Activated naive CD8-positive, alpha-beta T cell treated with anti-CD3 and anti-CD28 coated beads, Interleukin-2, amount 50 U/mL, for 16 hours (primary cell): ENCODE data around the gene ZNF764.
"Not testable (repeated sequence)": the region's sequence is repeated elsewhere in the genome, so short reads cannot be mapped to it uniquely, and the experiment has no call there.

Source experiments
- DNase-seq: peaks from one replicate; pipeline ENCODE4 v3.0.0-alpha.2; 2020; ENCODE audit warnings: low read depth, low spot score

ZNF764 gene

DNA sequence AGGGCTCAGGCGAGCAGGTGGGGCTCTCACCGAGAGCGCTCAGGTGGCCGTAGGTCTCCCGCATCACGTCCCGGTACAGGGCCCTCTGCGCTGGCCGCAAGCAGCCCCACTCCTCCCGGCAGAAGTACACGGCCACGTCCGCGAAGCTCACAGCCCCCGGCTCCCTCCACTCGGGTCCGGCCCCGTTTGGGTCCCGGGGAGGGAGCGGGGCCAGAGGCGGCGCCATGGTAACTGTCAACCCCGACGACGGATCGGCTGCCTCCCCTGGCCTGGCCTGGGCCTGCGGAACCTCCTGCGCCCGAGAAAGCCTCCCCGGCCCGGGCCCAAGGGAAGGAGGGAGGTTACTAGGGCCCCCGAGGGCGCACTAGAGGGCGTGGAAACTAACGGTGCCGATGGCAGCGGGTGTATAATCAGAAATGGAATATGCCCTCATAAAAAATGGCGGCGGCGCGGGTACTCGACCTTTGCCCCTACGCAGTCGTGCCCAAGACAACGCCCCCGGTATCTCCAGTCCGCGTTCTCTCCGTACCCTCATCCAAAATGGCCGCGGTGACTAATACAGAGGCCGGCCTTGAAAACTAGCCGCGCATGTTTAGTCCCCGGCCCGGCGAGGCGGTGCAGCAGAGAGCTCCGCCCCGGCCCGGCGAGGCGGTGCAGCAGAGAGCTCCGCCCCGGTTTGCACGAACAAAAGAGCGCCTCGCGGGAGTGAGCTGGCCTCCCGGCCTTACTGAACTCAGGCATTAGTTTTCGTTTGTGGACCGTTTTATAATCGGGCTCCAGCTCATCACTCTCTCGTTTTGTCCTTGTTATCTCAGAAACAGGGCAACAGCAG is at the start of gene ZNF764:
Gene ZNF764 (minus strand): TSS at position 418 of the 832 bp plus-strand sequence. CDS start 192 bp downstream, at position 226.
- DNase-seq: peak; percentile 93

DNA sequence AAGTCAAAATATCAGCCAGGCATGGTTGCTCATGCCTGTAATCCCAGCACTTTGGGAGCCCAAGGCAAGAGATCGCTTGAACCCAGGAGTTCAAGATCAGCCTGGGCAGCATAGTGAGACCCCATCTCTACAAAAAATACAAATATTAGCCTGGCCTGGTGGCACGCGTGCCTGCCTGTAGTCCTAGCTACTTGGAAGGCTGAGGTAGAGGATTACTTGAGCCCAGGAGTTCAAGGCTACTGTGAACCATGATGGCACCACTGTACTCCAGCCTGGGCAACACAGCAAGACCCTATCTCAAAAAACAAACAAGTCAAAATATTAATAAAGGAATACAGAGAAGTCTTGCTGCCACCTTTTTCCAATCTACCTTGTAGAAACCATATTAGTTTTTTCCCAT is 47.8 kb upstream of the ZNF764 start:
- DNase-seq: no peak

DNA sequence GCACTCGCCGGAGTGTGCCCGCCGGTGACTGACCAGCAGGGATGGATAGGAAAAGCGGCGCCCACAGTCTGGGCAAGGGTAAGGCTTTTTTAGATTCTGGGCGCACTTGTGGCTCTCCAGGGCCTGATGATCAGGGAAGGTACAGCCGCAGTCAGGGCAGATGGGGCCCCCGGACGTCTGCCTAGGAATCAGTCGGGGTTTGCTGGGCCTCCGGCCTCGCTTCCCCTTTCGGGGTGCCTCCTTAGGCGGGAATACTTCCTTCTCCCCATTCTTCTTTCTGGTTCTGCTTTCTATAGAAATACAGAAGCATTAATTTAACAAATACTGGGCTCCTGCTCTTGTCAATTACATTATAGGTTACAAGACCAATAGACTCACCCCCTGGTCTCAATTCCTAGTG is 47.0 kb upstream of the ZNF764 start:
- no peak for DNase-seq

DNA sequence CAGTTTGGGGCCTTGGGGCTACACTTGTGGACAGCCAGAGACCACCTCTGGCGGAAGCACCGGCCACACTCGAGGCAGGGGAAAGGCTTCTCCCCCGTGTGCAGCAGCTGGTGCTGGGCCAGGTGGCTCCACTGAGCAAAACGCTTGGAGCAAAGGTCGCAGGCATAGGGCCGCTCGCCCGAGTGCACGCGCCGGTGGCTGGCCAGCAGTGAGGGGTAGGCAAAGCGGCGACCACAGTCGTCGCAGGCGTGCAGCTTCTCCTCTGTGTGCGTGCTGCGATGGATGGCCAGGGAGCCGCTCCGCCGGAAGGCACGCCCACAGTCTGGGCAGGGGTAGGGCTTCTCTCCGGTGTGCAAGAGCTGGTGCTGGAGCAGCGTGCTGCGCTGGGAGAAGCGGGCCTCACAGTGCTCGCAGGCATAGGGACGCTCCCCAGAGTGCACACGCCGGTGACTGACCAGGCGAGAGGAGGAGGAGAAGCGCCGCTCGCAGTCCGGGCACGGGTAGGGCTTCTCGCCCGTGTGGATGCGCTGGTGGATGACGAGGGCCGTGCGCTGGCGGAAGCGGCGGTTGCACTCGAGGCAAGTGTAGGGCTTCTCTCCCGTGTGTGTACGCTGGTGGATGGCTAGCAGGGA is 46.3 kb upstream of the ZNF764 start:
- DNase-seq: no peak

DNA sequence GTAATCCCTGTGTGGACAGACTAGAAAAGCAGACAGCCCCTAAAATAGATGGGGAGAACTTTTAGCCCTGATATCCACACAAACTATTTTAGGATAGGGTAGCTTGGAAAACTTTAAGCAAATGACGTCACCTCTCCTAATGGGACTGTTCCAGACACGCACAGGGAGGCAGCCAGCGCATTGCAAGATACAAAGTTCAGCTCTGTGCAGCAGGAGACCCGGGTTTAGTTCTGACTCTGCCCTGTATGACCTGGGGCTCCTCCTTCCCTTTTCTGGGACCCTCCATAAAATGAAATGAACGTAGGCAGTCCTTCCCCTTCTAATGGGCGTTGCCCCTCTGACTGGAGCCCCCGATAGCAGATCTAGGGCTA is 45.8 kb upstream of the ZNF764 start:
- no peak for DNase-seq

DNA sequence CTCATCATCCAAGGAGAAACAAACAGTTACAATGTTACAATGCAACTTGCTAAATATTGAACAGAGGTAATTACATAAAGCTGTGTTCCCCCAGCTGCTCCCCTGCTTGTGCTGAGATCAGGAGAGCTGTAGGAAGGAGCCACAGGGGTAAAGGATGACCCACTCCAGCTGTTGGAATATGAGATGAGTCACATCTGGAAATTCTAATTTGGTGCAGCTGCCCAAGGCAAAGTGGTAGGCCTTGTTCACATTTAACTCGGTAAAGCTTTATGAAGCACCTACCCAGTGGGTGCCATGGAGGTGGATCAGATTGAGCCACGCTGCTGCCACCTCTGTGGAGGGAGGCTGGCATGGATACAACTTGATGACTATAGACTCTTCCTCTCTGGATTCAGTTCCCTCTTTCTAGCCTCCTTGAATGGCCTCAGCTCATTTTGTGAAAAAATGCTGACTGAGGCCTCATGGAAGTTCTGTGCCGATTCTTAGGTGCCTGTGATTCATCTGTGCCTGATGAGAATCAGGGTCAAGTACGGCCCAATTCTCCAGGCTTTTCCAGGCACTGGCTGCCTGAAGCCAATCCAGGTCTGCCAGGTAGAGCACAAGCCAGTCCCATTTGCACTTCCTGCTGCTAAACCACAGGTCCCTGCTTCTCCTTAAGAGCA is 44.6 kb upstream of the ZNF764 start:
- DNase-seq: no peak

DNA sequence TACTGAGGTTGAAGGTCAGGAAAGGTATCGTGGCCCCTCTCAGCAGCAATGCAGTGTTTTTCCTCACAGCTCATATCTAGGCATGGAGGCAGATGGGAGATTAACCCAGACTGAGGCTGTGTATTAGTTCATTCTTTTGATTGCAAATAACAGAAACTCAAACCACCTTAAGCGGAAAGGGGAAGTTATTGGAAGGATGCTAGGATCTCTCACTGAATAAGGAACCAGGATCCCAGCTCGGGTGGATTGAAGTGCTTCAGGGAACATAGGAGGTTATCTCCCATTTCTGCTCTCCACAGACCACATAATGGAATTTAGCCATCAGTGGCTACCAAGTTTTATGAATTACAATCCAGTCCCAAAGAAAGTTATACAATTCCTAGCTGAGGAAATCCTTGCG is 43.8 kb upstream of the ZNF764 start:
- DNase-seq: no peak

DNA sequence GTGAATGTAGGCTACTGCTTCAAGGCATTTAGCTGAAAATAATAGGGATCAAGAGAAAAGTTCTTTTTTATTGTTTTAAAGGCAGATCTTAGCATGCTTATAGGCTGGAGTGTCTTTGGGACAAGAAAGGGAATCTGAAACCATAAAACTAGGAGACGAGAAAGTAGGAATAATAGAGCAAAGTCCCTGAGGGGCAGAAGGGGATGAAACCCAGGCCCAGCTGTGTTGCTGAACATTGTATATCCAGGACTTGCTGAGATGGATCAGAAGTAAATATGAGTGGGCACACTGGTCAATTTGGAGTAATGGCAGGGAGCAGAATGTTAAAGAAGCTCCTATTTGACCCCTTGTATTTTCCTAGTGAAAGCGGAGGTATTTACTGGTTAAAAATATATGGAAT is 42.8 kb upstream of the ZNF764 start:
- DNase-seq: no peak

DNA sequence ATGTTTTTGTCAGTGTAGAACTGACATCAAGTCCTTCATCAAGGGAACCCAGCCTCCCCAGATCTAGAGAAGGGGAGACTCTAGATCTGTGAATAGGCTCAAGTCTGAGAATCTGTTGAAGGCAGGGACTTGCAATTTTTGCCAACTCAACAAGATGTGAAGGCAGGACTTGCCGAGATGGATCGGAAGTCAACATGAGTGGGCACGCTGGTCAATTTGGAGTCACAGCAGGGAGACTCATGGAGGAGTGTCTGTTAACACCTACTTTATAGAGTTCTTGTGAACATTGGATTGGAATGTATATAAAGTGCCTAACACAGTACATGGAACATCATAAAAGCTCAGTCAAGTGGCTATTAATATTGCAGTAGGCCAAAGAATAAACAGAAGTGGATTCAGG is 42.0 kb upstream of the ZNF764 start:
- DNase-seq: no peak

DNA sequence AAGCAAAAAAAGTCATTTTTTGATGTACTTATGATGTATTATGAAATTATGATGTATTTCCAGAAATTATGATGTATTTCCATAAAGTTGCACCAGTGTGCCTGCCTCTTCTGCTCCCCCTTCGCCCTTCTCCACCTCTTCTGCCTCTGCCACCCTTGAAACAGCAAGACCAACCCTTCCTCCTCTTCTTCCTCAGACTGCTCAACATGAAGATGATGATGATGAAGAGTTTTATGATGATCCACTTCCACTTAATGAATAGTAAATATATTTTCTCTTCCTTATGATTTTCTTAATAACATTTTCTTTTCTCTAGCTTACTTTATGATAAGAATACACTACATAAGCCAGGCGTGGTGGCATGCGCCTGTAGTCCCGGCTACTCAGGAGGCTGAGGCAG is 34.7 kb upstream of the ZNF764 start:
- no peak for DNase-seq

DNA sequence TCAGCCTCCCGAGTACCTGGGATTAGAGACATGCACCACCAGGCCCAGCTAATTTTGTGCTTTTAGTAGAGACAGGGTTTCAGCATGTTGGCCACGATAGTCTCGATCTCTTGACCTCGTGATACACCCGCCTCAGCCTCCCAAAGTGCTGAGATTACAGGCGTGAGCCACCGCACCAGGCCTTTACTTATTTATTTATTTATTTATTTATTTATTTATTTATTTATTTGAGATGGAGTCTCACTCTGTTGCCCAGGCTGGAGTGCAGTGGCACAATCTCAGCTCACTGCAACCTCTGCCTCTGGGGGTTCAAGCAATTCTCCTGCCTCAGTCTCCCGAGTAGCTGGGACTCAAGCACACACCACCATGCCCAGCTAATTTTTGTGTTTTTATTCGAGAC is 32.7 kb upstream of the ZNF764 start:
- not testable (repeated sequence) for DNase-seq

DNA sequence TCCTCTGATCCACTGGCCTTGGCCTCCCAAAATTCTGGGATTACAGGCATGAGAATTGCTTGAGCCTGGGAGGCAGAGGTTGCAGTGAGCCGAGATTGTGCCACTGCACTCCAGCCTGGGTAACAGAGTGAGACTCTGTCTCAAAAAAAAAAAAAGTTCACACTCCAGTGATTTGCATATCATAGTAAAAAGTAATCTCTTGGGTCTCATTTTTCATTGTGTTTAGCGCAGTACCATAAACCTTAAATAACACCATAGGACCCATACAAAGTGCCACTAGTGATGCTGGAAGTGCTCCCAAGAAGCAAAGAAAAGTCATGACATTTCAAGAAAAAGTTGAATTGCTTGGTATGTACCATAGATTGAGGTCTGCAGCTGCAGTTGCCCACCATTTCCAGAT is 31.4 kb upstream of the ZNF764 start:
- not testable (repeated sequence) for DNase-seq

DNA sequence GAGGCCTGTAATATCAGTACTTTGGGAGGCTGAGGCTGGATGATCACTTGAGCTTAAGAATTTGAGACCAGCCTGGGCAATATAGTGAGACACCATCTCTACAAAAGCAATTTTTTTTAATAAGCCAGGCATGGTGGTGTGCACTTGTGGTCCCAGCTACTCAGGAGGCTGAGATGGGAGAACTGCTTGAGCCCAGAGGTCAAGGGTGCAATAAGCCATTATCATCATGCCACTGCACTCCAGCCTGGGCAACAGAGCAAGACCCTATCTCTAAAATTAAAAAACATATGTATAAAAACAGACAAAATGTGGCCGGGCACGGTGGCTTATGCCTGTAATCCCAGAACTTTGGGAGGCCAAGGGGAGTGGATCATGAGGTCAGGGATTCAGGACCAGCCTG is 30.5 kb upstream of the ZNF764 start:
- DNase-seq: no peak

DNA sequence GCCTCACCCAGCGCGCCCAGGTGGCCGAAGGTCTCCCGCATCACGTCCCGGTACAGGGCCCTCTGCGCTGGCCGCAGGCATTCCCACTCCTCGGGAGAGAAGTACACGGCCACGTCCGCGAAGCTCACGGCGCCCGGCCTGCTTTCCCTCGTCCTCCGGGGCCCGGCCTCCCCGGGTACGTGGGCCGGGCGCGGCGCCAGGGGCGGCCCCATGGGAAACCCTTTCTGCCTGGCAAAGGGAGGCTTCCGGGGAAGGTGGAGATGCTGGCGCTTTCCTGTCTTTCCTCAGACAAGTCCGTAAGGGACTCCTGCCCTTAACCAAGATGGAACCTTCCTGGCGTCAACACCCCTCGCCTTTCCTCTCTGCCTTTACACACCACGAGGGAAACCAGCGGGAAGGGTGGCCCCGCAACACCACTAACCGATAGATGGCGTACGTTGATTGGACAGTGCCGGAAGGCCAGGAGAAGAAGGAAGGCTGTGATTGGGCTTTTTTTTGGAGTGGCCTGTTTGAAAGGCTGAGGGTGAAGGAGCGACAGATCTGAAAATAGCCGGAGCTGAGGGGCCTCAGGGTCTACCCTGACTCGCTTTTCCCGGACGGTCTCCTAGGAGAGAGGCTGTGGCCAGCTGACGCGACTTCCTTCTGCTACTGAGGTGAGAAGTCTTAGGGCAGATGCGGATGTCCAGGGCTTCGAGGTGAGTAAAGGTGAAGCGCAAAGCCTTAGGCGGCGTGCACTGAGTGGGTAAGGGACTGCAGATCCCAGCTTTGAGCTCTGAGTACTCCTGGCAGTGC is 27.4 kb upstream of the ZNF764 start, which contains the start of gene ZNF785:
Gene ZNF785 (minus strand): TSS at position 298 of the 792 bp plus-strand sequence. CDS start 86 bp downstream, at position 212.
- DNase-seq: peak; percentile 78

DNA sequence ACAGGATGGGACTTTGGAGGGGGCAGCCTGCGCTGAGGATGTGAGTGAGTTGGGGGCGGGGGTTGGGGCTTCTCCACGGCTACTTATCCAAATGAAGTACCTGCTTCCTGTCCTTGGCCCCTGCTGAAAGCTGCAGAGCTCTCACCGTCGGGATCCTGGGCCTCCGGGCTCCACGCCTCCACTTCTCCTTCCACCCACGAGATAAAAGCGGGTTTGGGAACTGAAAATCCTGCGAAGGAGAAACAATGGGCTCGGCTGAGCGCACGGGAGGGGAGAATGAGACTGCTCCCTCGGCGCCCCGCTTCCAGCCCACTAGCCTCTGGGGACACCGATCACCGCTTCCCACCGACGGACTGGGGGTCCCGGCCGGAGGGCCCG is 26.8 kb upstream of the ZNF764 start:
- no peak for DNase-seq

DNA sequence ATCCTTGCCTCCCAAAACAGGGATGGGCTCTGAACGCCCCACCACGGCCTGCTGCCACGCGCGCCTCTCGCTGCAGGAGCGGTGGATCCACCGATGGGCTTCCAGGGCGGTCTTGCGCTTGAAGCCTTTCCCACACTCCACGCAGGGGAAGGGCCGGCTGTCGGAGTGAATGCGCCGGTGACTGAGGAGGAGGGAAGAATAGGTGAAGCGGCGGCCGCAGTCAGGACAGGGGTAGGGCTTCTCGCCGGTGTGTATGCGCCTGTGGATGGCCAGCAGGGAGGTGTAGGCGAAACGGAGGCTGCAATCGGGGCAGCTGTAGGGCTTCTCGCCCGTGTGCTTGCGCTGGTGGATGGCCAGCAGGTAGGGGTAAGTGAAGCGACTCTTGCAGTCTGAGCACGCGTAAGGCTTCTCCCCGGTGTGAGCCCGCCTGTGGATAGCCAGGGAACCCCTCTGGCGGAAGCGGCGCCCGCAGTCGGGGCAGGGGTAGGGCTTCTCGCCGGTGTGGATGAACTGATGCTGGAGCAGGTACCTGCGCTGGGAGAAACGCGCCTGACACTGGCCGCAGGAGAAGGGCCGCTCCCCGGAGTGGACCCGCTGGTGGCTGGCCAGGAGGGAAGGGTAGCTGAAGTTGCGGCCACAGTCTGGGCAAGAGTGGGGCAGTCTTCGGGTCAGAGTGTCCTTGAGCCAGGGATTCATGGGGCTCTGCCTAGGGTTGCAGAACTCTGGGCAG is 24.6 kb upstream of the ZNF764 start:
- no peak for DNase-seq

DNA sequence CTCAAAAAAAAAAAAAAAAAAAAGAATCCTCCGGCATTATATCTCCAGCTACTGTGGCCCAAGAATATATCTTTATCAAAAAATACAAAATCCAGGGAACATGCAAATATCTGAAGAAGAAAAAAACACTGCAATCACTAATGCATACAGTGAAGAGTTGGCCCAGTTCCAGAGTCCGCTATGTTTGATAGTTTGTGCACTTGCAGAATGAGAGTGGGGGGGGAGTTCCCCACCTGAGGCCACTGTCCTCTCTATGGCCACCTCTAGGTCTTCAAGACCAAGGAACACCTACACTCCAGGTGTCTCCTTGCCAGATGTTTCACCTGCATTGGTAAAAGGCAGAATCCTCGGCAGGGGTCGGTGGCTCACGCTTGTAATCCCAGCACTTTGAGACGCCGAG is 23.3 kb upstream of the ZNF764 start:
- no peak for DNase-seq

DNA sequence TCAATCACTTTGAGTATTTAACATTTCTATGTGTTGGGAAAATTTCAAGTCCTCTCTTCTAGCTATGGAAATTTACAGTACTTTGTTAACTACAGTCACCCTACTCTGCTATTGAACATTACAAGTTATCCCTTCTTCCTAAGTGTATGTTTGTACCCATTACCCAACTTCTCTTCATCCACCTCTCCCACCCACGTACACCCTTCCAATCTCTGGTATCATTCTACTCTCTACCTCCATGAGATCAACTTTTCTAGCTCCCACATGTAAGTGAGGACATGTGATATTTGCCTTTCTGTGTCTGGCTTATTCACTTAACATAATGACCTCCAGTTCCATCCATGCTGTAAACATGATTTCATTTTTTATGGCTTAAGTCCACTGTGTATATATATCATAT is 16.5 kb upstream of the ZNF764 start:
- DNase-seq: no peak

DNA sequence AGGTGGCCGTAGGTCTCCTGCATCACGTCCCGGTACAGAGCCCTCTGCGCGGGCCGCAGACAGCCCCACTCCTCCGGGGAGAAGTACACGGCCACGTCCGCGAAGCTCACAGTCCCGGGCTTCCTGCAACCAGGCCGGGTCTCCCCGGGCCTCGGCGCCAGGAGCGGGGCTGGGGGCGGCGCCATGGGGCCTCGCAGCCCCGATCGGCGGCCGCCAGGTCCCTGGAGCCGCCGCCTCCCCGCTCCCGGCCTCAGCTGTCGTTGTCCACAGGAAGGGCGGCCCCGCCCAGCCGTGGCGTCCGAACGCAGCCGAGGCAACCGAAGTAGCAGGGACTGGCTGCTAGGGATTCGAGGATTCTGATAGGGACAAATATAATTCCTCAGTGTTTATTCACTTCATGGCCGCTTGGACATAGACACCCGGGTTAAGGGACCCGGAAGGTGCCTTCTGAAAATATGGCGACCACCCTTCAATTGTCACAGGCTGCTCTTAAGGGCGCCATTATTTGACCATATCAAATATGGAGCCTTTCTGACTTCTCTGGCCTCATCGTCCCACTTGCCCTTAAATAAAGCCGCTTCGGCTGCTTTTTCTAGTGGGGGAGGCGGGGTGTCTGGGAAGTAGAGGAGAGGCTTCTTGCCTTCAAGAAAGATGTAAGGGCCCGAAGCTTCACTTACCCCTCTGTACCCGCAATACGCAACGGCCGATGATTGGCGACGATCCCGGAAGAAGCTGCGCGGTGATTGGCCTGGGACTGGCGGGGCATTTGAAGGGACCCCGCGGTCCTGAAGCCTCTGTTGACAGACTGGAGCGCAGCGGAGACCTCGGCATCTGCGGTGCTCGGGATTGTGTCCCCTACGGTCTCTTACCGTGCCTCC is 13.5 kb upstream of the ZNF764 start, which contains the start of gene ZNF688:
Gene ZNF688 (minus strand): TSS at position 270 of the 878 bp plus-strand sequence. CDS start 85 bp downstream, at position 185.
- peak; percentile 89 for DNase-seq
